ENCODE results near the gene MATR3. TPM values are rescaled to one million over a fixed set of nuclear protein-coding genes. Genes with fewer than 3 reads are reported as not detected.

MATR3 gene, protein sequence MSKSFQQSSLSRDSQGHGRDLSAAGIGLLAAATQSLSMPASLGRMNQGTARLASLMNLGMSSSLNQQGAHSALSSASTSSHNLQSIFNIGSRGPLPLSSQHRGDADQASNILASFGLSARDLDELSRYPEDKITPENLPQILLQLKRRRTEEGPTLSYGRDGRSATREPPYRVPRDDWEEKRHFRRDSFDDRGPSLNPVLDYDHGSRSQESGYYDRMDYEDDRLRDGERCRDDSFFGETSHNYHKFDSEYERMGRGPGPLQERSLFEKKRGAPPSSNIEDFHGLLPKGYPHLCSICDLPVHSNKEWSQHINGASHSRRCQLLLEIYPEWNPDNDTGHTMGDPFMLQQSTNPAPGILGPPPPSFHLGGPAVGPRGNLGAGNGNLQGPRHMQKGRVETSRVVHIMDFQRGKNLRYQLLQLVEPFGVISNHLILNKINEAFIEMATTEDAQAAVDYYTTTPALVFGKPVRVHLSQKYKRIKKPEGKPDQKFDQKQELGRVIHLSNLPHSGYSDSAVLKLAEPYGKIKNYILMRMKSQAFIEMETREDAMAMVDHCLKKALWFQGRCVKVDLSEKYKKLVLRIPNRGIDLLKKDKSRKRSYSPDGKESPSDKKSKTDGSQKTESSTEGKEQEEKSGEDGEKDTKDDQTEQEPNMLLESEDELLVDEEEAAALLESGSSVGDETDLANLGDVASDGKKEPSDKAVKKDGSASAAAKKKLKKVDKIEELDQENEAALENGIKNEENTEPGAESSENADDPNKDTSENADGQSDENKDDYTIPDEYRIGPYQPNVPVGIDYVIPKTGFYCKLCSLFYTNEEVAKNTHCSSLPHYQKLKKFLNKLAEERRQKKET
- polyA plus RNA-seq (ENCODE audit: low read depth in 6 of 6) = 100 to 1,000 TPM; 370 to 439 (median 392) TPM

DNA sequence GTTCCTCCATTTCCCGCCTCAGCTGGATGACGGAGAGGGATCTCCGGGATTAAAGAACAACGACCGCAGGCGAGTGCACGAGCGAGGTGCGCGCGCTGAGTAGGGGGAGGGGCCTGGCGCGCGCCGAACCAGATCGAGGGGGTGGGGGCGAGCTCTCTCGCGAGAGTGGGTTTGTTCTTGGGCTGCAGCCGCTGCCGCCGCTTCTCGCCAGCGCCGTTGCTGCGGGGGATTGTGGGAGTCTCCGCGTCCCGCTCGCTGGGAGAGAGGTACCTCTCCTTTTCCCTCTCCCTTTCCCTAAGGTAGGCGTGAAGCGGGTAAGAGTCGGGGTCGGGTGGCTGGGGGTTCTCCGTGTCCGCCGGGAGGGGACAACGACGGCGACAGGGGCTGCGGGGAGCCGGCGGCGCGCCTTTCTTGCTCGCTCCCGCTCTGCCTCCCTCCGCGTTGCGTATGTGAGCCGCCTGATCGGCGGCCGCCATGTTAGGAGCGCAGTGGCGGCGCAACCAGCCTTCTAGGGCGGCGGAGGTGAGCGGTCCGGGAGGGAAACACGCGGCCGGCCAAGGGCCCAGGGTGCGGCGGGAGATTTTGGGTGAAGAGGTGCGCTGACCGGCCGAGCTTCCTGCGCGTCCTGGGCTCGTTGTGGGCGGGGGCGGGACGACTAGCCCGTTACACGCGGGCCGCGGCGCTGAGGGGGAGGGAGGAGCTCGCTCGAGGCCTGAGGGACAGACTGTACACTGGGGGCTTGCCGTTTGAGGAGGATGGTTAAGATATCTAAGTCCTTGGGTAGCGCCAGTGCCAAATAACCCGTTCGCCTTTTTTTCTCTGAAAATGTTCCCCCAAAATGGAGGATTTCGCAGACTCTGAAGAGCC, at the start of gene MATR3:
Gene MATR3, plus strand, starts transcription at position 234 of the 867 bp plus-strand sequence. CDS start 13,676 bp downstream, outside the sequence.
- DNase-seq (peak; percentile 90), ATAC-seq (ENCODE audit: low read depth in 2 of 2) (peak; percentile 82 to 86)
- peak within 1 kb of the TSS; percentile 96 to 100 (median 98) for H3K4me3 Mint-ChIP-seq
- H3K27me3 Mint-ChIP-seq = no peaks in the 10 kb centered on the region
- peaks cover 37 to 47% (median 43%) of the 10 kb centered on the region in 3 donors for H3K4me1 Mint-ChIP-seq
- no peaks in the 10 kb centered on the region for H3K36me3 Mint-ChIP-seq
- H3K9me3 Mint-ChIP-seq = no peaks in the 10 kb centered on the region
- H3K27ac Mint-ChIP-seq = peak within 1 kb of the TSS; percentile 98 to 99 (median 99)

DNA sequence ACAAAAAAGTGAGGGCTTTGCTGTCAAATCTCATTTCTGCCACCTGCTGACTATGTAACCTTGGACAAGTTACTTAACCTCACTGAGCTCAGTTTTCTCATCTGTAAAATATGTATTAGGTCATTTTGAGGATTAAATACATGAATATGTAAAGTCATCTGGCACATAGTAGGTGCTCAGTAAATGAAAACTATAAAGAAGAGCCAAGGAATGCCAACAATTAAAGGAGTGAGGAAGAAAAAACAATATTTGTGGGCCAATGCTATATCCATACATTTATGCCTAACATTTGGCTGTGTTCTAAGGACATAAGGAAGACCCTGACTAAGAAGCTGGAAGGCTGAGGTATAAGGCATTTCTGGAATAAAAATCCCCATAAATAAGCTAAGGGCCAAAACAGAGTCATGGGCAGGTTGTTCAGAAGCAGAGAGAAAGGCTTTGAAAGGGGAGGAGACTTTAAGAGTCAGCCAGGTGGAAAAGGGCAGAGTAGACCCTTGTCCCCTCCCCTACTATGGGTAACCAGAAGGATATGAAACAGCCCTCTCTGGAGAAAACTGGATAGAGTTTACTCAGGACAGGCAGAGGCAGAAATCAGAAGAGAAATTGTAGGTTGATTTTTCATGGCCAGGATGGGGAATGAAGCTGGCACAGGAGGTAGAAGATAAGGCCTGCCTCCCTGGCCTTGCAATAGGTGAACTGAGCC, 47.8 kb upstream of the MATR3 start:
- ATAC-seq (ENCODE audit: low read depth in 2 of 2) = no peak
- Mint-ChIP-seq H3K27ac (peak overlapping the region in 2 of 6 donors; percentile 86 to 89), H3K4me1 (peaks cover 0 to 5% (median 5%) of the 10 kb centered on the region in 3 donors), H3K9me3 (no peaks in the 10 kb centered on the region), H3K36me3 (no peaks in the 10 kb centered on the region), H3K4me3 (no peak overlapping the region), H3K27me3 (peaks cover 7 to 18% (median 14%) of the 10 kb centered on the region in 3 donors)
- no peak for DNase-seq

DNA sequence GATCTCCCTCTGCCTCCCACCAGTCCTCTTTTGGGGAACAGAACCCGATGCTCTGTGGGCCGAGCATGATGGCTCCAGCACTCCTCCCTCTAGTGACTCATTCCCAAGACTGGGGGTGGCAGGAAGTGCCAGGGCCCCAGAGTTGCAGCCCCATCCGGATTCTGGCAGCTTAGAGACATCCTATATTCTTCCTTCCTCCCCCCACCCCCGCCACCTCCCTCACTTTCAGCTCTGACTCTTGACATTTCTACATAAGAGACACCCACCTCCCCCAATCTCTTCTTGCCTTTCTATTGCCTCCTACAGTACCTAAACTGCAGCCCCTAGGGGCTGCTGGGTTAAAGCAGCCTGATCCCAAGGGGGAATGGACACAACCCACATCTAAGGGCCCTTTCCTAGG, 47.1 kb upstream of the MATR3 start:
- ATAC-seq (ENCODE audit: low read depth in 2 of 2) (no peak), DNase-seq (no peak)
- Mint-ChIP-seq H3K27me3 (peaks cover under 1 to 12% (median 8%) of the 10 kb centered on the region in 3 donors), H3K4me3 (no peak overlapping the region), H3K27ac (peak overlapping the region in 2 of 6 donors; percentile 84 to 89), H3K9me3 (no peaks in the 10 kb centered on the region), H3K4me1 (peaks cover 5 to 9% (median 6%) of the 10 kb centered on the region in 3 donors), H3K36me3 (no peaks in the 10 kb centered on the region)

DNA sequence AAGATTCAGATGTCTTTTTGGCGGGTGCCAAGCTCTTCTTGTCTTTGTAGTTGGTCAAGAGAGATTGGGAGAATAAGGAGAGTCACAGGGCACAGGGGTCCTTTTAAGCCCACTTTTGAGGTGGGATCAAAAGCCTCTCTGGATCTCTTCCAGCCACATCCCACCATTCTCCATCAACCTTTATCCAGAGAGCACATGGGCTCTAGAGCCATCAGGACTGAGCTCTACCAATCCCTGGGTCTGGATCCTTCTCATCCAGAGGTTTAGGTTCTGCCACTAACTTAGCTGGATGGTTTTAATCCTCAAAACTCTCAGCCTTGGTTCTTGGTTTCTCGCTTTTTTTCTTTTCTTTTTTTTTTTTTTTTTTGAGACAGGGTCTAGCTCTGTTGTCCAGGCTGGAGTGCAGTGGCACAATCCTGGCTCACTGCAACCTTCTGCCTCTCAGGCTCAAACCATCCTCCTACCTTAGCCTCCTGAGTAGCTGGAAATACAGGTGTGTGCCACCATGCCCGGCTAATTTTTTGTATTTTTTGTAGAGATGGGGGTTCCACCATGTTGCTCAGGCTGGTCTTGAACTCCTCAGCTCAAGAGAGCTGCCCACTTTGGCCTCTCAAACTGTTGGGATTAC, 44.6 kb upstream of the MATR3 start:
- DNase-seq = no peak
- Mint-ChIP-seq H3K9me3 (no peaks in the 10 kb centered on the region), H3K27me3 (no peaks in the 10 kb centered on the region), H3K36me3 (no peaks in the 10 kb centered on the region), H3K27ac (no peak overlapping the region), H3K4me3 (no peak overlapping the region), H3K4me1 (peaks cover 6 to 14% (median 9%) of the 10 kb centered on the region in 3 donors)
- no peak for ATAC-seq (ENCODE audit: low read depth in 2 of 2)

- Mint-ChIP-seq H3K4me3 (peak overlapping the region in 1 of 8 donors; percentile 26), H3K36me3 (no peaks in the 10 kb centered on the region), H3K4me1 (peaks cover 6 to 13% (median 8%) of the 10 kb centered on the region in 3 donors), H3K9me3 (no peaks in the 10 kb centered on the region), H3K27ac (peak overlapping the region in 2 of 6 donors; percentile 8 to 27), H3K27me3 (no peaks in the 10 kb centered on the region)
- peak; percentile 23 for DNase-seq
- peak; percentile 20 to 56 for ATAC-seq (ENCODE audit: low read depth in 2 of 2)
Measured at GRCh38 chr5:139251281-139251687, 42.3 kb upstream of the MATR3 start.

DNA sequence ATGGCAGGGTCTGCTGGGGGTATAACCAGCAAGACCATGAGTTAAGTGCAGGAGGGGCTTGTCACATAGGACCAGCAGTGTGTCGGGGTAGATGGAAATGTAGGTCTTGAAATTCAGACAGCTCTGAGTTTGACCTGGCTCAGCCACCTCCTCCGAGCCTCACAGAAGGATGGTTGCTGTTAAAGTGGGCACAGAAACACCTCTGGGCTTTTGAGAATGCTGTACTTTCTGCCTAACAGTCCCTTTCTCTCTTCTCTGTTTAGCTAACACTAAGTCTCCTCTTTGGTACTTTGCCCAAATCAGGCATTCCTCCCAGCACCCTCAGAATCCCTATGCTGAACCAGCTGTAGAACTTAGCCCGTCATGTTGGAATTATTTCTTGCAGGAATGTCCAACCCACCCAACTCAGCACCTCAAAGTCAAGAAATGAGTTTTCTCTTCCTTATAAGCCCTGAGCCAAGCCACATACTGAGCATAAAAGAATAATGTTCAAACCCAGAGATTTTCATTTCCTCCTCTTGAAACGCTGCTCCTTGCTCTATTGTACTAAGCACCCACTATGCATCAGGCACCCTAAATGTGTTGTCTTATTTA, 41.7 kb upstream of the MATR3 start:
- no peak overlapping the region for H3K4me3 Mint-ChIP-seq
- H3K27ac Mint-ChIP-seq = no peak overlapping the region
- no peak for ATAC-seq (ENCODE audit: low read depth in 2 of 2)
- H3K4me1 Mint-ChIP-seq = peaks cover 4 to 8% (median 6%) of the 10 kb centered on the region in 3 donors
- H3K9me3 Mint-ChIP-seq = no peaks in the 10 kb centered on the region
- H3K27me3 Mint-ChIP-seq = no peaks in the 10 kb centered on the region
- H3K36me3 Mint-ChIP-seq = no peaks in the 10 kb centered on the region
- DNase-seq = no peak

DNA sequence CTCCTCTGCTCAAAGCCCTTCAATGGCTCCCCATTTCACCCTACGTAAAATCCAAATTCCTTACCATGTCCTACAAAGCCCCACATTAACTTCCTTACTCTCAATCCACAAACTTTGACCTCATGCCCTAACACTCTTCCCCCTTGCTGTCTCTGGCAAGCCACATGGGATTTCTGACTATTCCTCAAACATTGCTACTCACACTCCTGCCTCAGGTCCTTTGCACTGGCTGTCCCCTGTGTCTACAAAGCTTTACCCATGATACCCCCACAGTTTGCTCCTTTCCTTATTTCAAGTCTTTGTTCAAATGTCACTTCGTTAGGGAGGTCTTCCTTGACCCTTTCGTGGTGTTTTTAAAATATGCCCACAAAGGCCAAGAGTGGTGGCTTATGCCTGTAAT, 40.4 kb upstream of the MATR3 start:
- ATAC-seq (ENCODE audit: low read depth in 2 of 2) (no peak), DNase-seq (no peak)
- H3K9me3 Mint-ChIP-seq = no peaks in the 10 kb centered on the region
- H3K36me3 Mint-ChIP-seq = no peaks in the 10 kb centered on the region
- H3K4me3 Mint-ChIP-seq = no peak overlapping the region
- peaks cover 4 to 8% (median 6%) of the 10 kb centered on the region in 3 donors for H3K4me1 Mint-ChIP-seq
- no peak overlapping the region for H3K27ac Mint-ChIP-seq
- peaks cover 0 to 5% (median under 1%) of the 10 kb centered on the region in 3 donors for H3K27me3 Mint-ChIP-seq

DNA sequence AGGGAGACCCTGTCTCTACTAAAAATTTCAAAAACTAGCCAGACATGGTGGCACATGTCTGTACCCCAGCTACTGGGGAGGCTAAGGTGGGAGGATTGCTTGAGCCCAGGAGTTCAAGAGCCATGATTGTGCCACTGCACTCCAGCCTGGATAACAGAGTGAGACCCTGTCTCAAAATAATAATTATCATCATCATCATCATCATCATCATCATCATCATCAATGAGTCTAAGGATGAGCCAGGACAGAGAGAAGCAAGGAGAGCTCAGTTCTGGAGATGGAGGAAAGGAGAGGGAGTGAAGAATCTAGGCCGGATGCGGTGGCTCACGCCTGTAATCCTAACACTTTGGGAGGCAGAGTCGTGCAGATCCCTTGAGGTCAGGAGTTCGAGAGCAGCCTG, 36.7 kb upstream of the MATR3 start:
- Mint-ChIP-seq H3K4me3 (no peak overlapping the region), H3K9me3 (no peaks in the 10 kb centered on the region), H3K4me1 (peaks cover 0 to 3% (median 0%) of the 10 kb centered on the region in 3 donors), H3K36me3 (no peaks in the 10 kb centered on the region), H3K27me3 (peaks cover 16 to 25% (median 23%) of the 10 kb centered on the region in 3 donors), H3K27ac (no peak overlapping the region)
- no peak for ATAC-seq (ENCODE audit: low read depth in 2 of 2)
- DNase-seq = no peak

- H3K27ac Mint-ChIP-seq = peak overlapping the region in 1 of 6 donors; percentile 9
- peaks cover 22 to 26% (median 23%) of the 10 kb centered on the region in 3 donors for H3K27me3 Mint-ChIP-seq
- ATAC-seq (ENCODE audit: low read depth in 2 of 2) (no peak), DNase-seq (no peak)
- H3K9me3 Mint-ChIP-seq = no peaks in the 10 kb centered on the region
- no peaks in the 10 kb centered on the region for H3K36me3 Mint-ChIP-seq
- H3K4me3 Mint-ChIP-seq = no peak overlapping the region
- H3K4me1 Mint-ChIP-seq = peaks cover 0 to 4% (median 3%) of the 10 kb centered on the region in 3 donors
Measured at GRCh38 chr5:139262059-139262741, 31.3 kb upstream of the MATR3 start.

- Mint-ChIP-seq H3K9me3 (no peaks in the 10 kb centered on the region), H3K27me3 (peaks cover 18 to 26% (median 23%) of the 10 kb centered on the region in 3 donors), H3K4me1 (peaks cover 1 to 5% (median 3%) of the 10 kb centered on the region in 3 donors), H3K27ac (peak overlapping the region in 2 of 6 donors; percentile 15 to 67), H3K36me3 (no peaks in the 10 kb centered on the region), H3K4me3 (no peak overlapping the region)
- ATAC-seq (ENCODE audit: low read depth in 2 of 2) (peak; percentile 89 to 96), DNase-seq (peak; percentile 42)
Measured at GRCh38 chr5:139262742-139263445, 30.6 kb upstream of the MATR3 start.

DNA sequence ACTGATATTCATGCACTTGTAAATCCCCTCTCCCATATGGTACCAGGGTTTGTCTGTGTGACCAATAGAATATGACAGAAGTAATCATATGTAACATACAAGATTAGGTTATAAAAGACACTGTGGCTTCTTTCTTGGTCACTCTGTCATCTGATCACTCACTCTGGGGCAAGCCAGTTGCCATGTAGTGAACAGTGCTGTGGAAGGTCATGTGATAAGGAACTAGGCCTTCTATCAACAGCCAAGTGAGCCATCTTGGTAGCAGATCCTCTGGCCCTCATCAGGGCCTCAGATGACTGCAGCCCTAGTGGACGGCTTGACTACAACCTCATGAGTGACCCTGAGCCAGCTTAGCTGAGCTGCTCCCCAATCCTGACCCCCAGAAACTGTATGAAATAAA, 30.0 kb upstream of the MATR3 start:
- Mint-ChIP-seq H3K4me3 (no peak overlapping the region), H3K9me3 (no peaks in the 10 kb centered on the region), H3K36me3 (no peaks in the 10 kb centered on the region), H3K4me1 (peaks cover 8 to 11% (median 10%) of the 10 kb centered on the region in 3 donors), H3K27me3 (peaks cover 18 to 26% (median 19%) of the 10 kb centered on the region in 3 donors), H3K27ac (no peak overlapping the region)
- no peak for DNase-seq
- ATAC-seq (ENCODE audit: low read depth in 2 of 2) = no peak
